ENCODE data around the gene RUNX3.

DNA sequence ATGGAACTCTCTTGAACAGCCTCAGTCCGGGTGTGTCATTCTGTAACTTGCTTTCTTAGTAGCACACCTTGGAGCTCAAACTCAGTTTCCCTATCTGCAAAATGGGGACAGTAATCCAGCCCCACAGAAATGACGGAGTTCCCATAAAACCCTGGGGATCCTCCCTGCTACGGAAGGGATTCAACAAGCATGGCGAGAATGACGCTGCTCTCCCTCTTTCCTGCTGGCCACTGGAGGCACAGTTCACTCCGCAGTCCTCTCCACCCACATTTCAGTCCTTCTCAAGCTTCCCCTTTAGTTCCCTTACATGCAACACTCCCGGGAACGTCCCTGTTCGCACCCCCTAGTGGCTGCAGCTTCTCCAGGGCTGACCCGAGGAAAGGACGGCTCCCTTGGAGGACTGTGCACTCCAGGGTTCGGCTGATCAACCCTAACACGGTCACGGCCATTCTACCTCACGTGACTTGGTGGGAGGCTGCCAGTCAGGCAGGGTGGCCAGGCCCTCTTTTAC is 20.6 kb downstream of the RUNX3 start:
- TF ChIP-seq POLR2AphosphoS5 (IDR thresholded peaks at IDR 0.05; ENCODE audit: low read depth, low read length) = 0 out of 2 replicates have a peak, but pooled peaks have one; percentile 31
- no peak for TF ChIP-seq CBX8 (IDR thresholded peaks at IDR 0.05; ENCODE audit: borderline replicate concordance, low read depth, low read length)
- TF ChIP-seq, protein P1, sequence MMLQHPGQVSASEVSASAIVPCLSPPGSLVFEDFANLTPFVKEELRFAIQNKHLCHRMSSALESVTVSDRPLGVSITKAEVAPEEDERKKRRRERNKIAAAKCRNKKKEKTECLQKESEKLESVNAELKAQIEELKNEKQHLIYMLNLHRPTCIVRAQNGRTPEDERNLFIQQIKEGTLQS (IDR thresholded peaks at IDR 0.05; ENCODE audit: insufficient read depth, low read depth, low read length) = no peak; the same call in 1 of the 2 replicates

Measured in H1 (cell line).